ENCODE results near the gene BEST1.
"Not testable (repeated sequence)": the region's sequence is repeated elsewhere in the genome, so short reads cannot be mapped to it uniquely, and the experiment has no call there.

The BEST1 gene

DNA sequence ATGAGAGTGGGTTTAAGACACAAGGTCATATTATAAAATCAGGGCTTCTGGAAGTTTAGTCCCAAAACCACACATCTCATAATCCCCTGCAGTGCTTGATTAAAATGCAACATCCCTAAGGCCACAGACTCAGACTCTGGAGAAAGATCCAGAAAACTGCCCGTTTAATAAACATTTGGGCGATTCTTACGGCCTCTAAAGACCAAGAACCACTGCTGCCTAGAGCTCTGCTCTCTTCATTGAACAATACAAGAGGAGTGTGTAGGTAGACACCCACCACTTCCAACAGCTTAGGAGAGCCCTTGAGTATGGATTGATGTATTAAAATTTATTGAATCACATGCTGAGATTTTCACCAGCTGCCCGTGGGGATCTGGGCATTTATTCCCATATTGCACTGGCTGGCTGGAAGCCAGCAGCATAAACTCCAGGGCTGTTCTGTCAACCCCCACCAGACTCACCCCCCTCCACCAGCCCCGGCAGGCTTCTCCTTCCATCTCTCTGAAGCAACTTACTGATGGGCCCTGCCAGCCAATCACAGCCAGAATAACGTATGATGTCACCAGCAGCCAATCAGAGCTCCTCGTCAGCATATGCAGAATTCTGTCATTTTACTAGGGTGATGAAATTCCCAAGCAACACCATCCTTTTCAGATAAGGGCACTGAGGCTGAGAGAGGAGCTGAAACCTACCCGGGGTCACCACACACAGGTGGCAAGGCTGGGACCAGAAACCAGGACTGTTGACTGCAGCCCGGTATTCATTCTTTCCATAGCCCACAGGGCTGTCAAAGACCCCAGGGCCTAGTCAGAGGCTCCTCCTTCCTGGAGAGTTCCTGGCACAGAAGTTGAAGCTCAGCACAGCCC is 749 bp upstream of the BEST1 start:
- DNase-seq = peak; percentile 76

DNA sequence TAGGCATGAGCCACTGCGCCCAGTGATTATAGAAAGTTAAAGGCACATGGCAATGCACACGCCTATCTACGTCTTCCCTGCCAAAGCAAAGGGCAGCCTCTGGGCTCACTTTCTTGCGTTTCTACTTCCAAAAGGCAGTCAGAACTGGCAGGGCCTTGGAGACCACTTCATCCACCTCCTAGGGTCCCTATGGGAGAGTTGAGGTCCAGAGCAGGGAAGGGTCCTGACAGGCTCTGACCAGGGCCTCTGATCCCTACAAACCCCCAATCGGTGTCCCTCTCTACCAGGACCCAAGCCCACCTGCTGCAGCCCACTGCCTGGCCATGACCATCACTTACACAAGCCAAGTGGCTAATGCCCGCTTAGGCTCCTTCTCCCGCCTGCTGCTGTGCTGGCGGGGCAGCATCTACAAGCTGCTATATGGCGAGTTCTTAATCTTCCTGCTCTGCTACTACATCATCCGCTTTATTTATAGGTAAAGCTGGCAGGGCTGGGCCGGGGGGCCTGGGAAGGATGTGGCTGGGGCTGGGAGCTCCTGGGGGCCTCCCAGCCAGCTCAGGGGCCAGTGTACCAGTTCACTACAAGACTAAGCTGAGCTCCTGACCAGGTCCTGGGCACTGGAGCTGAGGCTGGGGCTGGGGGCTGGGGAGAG is 1.5 kb downstream of the BEST1 start:
- no peak for DNase-seq

GRCh38 chr11:61952882-61953281 is 2.7 kb downstream of the BEST1 start:
- DNase-seq = no peak

DNA sequence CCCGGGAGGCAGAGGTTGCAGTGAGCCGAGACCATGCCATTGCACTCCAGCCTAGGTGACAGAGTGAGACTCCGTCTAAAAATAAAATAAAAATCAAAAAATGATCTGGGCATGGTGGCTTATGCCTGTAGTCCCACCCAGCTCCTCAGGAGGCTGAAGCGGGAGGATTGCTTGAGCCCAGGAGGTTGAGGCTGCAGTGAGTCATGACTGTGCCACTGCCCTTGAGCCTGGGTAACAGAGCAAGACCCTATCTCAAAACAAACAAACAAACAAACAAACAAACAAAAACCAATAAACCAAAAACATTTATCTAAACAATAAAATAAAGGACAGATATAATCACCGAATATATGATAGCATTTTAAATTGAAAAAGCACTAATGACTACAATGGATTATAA is 3.5 kb downstream of the BEST1 start:
- DNase-seq = not testable (repeated sequence)

DNA sequence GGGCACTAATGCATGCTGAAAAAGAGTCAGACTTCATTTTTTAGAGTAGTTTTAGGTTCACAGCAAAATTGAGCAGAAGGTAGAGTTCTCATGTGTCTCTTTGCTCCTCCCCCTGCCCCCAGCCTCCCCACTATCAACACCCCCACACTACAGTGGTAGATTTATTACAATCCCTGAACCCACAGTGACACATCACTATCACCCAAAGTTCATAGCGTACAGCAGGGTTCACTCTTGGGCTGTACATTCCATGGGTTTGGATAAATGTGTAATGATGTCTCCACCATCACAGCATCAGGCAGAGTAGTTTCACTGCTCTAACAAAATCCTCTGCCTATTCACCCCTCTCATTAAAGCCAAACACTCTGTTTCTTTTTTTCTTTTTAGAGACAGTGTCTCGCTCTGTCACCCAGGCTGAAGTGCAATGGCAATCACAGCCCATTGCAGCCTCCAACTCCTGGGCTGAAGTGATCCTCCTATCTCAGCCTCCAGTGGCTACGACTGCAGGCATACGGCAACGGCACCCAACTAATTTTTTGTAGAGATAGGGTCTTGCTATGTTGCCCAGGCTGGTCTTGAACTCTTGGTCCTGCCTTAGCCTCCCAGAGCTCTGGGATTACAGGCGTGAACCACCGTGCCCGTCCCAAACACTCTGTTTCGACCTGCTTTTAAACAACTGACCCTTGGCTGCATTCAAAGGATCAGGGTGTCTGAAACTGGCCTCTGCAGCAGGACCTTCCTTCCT is 4.1 kb downstream of the BEST1 start:
- DNase-seq = no peak

DNA sequence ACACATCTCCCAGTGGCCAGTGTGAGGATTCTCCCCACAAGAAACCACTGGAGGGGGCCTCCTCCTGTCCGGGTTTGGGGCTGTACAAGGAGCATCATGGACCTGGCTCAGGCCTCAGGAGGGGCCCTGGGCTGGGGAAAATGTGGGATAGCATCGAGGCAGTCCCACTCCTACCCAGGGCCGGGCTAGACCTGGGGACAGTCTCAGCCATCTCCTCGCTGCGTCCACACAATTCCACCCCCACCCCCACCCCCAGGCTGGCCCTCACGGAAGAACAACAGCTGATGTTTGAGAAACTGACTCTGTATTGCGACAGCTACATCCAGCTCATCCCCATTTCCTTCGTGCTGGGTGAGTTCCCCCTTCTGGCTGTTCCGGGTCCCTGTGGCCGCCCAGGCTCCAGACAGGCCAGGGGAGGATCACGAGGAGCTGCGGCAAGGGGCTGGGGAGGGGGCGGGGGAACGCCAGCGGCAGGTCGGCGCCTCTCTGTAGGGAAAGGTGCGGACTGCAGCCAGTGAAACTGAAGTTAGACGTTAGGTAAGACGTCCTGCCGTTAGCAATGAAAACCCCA is 4.8 kb downstream of the BEST1 start:
- no peak for DNase-seq

DNA sequence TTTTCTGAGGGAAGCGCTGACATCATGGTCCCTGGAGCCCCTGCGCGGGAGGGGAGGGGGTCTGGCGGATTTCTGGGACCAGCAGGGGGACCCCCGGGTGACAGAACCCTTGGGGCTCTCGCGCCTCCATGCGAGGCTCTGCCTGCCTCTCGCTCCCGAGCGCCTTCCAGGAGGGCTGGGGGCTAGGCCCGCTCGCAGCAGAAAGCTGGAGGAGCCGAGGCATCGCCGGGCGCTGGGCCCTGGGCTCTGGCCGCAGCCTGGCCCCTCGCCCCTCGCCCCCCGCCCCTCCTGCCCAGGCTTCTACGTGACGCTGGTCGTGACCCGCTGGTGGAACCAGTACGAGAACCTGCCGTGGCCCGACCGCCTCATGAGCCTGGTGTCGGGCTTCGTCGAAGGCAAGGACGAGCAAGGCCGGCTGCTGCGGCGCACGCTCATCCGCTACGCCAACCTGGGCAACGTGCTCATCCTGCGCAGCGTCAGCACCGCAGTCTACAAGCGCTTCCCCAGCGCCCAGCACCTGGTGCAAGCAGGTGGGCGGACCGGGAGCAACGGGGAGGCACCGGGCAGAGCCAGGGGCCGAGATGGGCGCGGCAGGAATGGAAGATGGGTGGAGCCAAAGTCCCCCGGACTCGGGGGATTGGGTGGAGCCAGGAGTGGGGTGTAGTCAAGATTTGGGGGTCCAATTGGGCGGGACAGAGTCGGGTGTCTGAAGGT is 5.4 kb downstream of the BEST1 start:
- DNase-seq = peak; percentile 29

- no peak for DNase-seq
Measured at GRCh38 chr11:61956191-61957020, 6.3 kb downstream of the BEST1 start.

GRCh38 chr11:61957021-61957770 is 7.0 kb downstream of the BEST1 start:
- DNase-seq = no peak

DNA sequence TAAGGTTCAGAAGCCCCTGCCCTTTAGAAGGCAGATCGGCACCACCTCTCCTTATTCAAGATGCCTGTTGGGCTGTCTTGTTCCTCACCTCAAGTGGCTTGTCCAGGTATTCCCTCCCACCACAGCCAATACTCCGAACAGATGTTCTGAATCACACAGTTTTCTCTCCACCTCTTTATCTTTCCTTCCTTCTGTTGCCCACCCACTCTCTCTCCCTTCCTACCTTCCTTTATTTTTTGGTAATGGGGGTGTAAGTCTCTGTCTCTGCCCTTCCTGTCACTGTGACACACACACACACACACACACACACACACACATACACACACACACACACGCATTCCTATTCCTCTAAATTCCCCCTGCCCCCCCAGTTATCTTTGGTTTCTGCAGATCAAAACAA is 8.4 kb downstream of the BEST1 start:
- no peak for DNase-seq

GRCh38 chr11:61959114-61959513 is 9.0 kb downstream of the BEST1 start:
- no peak for DNase-seq

GRCh38 chr11:61959678-61960077 is 9.5 kb downstream of the BEST1 start:
- no peak for DNase-seq

GRCh38 chr11:61960532-61960931 is 10.4 kb downstream of the BEST1 start:
- no peak for DNase-seq

DNA sequence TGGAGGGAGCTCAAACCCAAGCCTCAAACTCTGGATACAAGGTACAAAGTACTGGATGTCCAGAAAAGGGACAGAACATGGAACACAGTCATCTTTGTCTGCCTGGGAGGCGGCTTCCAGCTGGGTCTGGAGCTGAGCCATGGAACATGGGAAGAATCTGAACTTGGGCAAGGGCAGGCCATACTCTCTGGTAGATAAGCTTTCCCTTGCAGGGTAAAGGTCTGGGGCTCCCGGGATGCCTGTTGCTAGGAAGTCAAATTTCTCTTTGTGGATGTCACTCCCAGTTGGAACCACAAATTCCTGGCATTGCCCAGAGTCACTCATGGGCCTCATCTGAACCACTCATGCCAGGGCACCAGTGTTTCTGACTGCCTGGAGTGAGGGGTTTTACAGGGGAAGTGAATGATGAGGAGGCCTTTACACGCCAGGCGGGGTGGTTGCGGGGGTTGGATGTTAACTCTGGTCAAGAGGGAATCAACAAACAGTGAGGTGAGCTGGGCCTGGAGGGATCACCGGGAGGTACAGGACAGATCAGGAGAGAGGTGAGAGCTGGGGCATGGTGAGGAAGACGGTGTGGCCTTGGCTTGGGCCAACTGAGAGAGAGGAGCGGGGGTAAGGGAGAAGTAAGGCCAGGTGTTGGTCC is 11.5 kb downstream of the BEST1 start:
- no peak for DNase-seq

GRCh38 chr11:61962213-61963015 is 12.3 kb downstream of the BEST1 start:
- DNase-seq = no peak

- no peak for DNase-seq
Measured at GRCh38 chr11:61963016-61963281, 12.8 kb downstream of the BEST1 start.

DNA sequence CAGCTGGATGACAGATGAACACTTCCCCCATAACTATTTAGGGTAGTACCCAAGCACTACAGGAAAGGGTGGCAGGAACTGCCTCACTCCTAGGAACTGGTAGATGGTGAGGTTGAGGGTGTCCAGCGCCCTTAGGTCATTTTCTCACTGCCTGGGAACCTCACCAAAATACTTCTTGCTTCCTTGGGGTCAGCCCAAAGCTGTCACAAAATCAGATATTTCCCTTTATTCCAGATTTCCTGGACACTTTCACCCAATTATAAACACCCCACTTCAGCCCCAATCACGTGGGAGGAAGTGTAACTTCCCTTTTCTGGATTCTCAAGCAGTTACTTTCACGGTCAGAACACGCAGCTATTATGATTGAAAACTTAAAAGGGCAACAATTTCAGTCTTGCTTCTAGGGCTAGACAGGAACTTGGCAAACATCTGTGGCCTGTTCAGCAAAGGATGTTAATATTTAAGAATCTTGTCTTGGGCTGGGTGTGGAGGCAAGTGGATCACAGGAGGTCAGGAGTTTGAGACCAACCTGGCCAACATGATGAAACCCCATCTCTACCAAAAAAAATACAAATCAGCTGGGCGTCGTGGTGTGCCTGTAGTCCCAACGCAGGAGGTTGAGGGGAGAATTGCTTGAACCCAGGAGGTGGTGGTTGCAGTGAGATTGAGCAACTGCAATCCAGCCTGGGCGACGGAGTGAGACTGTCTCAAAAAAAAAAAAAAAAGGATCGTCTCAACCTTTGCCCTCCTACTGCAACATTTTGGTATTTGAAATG is 13.3 kb downstream of the BEST1 start:
- no peak for DNase-seq

DNA sequence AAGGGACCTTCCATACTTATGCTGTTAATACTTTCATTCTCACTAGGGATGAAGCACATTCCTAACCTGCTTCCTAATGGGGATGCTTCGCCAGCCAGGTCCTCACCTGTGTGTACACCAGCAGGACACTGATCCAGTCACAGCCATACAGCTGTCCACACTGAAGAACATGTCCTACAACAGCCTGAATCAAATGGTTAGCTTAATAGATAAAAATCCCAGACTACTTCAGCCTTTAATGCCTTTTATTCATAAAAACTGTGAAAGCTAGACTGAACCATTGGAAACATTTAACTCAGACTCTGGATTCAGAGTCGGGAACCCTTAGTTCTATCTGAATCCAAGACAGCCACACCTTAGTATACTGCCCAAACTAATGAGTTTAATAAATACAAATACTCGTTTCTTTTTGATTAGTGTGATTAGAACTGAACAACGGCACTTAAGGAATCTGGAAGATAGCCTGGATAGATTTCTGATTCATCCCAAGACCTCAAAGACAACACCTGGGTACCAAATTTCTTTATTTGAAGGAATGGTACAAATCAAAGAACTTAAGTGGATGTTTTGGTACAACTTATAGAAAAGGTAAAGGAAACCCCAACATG is 14.0 kb downstream of the BEST1 start:
- no peak for DNase-seq
